ENCODE data around the gene KLHL36.

The KLHL36 gene

DNA sequence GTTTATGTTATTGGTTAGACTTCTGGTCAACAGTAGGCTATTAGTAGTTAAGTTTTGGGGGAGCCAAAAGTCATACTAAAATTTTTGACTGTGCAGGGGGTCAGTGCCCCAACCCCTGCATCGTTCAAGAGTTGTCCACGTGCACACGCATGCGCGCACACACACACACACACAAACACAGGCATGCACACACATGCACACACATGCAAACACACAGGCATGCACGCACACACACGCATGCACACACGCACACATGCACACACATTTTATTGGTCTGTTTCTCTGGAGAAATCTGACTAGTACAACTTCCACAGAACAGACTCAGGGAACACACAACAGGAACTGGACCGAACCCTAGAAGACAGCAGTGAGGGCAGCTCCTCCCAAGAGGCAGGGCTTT, 27.1 kb downstream of the KLHL36 start:
- H4K20me1 ChIP-seq (ENCODE audit: insufficient read depth, low read length, poor library complexity, severe bottlenecking): no peaks in the 10 kb centered on the region
- H3K4me3 ChIP-seq (ENCODE audit: low read length, poor library complexity, severe bottlenecking): no peak overlapping the region
- no peaks in the 10 kb centered on the region for H3K4me1 ChIP-seq (ENCODE audit: insufficient read depth, low read length, poor library complexity, severe bottlenecking)
- no peaks in the 10 kb centered on the region for H3F3A ChIP-seq (ENCODE audit: low read depth)
- no peaks in the 10 kb centered on the region for H3K79me2 ChIP-seq (ENCODE audit: insufficient read depth, low read length)
- no peak overlapping the region for H2AFZ ChIP-seq (ENCODE audit: low read length)
- no peaks in the 10 kb centered on the region for H3K36me3 ChIP-seq (ENCODE audit: insufficient read depth, low read length)
- no peak for TF ChIP-seq EZH2phosphoT487 (IDR thresholded peaks at IDR 0.05; ENCODE audit: borderline replicate concordance)
- TF ChIP-seq, protein P1, sequence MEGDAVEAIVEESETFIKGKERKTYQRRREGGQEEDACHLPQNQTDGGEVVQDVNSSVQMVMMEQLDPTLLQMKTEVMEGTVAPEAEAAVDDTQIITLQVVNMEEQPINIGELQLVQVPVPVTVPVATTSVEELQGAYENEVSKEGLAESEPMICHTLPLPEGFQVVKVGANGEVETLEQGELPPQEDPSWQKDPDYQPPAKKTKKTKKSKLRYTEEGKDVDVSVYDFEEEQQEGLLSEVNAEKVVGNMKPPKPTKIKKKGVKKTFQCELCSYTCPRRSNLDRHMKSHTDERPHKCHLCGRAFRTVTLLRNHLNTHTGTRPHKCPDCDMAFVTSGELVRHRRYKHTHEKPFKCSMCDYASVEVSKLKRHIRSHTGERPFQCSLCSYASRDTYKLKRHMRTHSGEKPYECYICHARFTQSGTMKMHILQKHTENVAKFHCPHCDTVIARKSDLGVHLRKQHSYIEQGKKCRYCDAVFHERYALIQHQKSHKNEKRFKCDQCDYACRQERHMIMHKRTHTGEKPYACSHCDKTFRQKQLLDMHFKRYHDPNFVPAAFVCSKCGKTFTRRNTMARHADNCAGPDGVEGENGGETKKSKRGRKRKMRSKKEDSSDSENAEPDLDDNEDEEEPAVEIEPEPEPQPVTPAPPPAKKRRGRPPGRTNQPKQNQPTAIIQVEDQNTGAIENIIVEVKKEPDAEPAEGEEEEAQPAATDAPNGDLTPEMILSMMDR (conservative IDR thresholded peaks at IDR 0.05; ENCODE audit: low read length): no peak
- no peak overlapping the region for H3K4me2 ChIP-seq (ENCODE audit: low read depth, low read length, poor library complexity, severe bottlenecking)
- no peaks in the 10 kb centered on the region for H3K9me2 ChIP-seq (replicated peaks; ENCODE audit: low read depth, low read length)
- H3K9ac ChIP-seq (ENCODE audit: low read depth, low read length, poor library complexity, severe bottlenecking): no peak overlapping the region
- no peaks in the 10 kb centered on the region for H3K27me3 ChIP-seq (ENCODE audit: insufficient read depth, low read length, poor library complexity, severe bottlenecking)
- H3K9me3 ChIP-seq (ENCODE audit: insufficient read depth, low read depth, low read length): no peaks in the 10 kb centered on the region

DNA sequence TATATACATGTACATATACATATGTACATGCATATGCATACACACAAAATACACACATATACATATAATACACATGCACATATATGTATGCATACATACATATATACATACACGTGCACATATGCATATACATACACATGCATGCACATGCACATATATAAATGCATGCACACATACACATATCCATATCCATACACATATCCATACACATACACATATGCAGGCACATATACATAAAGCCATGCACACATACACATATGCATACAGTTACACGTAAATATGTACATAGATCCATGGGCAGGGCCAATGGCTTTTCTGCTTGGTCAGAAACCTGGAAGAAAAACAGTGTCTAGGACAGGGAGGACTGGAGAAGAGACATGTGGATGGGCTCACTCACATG, 27.6 kb downstream of the KLHL36 start:
- no peaks in the 10 kb centered on the region for H3F3A ChIP-seq (ENCODE audit: low read depth)

DNA sequence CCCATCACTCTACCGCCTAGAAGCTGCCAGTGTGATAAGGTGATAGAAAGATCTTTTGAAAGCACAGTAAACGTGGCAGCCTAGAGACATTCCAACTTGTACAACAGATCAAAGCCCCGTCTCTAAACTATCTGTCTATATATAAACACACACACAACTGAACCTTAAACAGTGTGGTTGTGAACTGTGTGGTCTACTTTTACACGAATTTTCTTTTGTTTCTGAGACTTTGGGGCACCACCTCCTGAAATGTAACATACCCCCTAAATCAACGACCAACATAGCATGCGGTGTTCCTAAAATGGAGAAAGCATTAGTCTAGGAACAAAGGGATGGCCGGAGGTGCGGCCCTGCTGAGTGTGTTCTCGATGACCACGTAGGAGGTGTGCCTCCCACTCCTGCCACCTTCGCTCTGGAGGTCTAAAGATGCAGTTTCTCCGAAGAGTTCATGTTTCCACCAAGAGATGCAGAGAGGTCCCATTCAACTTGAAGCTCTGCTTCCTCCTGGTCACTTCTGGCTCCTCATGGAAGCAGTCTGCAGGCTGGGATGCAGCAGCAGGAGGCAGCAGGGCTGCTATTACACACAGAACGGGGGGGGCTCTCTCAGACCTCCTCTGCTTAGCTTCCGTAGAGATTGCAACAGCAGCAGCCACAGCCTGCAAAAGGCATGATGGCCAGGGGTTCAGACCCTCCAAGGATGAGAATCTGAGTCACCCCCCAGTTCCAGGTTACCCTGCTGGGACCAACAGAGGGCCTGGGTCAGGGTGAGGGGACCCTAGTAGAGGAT, 28.9 kb downstream of the KLHL36 start:
- Histone ChIP-seq H3K4me2 (ENCODE audit: low read depth, low read length, poor library complexity, severe bottlenecking) (no peak overlapping the region), H3K9ac (ENCODE audit: low read depth, low read length, poor library complexity, severe bottlenecking) (no peak overlapping the region), H3K9me3 (ENCODE audit: insufficient read depth, low read depth, low read length) (no peaks in the 10 kb centered on the region), H3F3A (ENCODE audit: low read depth) (no peaks in the 10 kb centered on the region), H3K4me1 (ENCODE audit: insufficient read depth, low read length, poor library complexity, severe bottlenecking) (no peaks in the 10 kb centered on the region), H3K79me2 (ENCODE audit: insufficient read depth, low read length) (no peaks in the 10 kb centered on the region), H2AFZ (ENCODE audit: low read length) (no peak overlapping the region), H3K9me2 (replicated peaks; ENCODE audit: low read depth, low read length) (no peaks in the 10 kb centered on the region), H4K20me1 (ENCODE audit: insufficient read depth, low read length, poor library complexity, severe bottlenecking) (no peaks in the 10 kb centered on the region), H3K27me3 (ENCODE audit: insufficient read depth, low read length, poor library complexity, severe bottlenecking) (no peaks in the 10 kb centered on the region), H3K36me3 (ENCODE audit: insufficient read depth, low read length) (no peaks in the 10 kb centered on the region), H3K4me3 (ENCODE audit: low read length, poor library complexity, severe bottlenecking) (no peak overlapping the region)
- TF ChIP-seq, protein P1 (conservative IDR thresholded peaks at IDR 0.05; ENCODE audit: low read length): no peak
- TF ChIP-seq EZH2phosphoT487 (IDR thresholded peaks at IDR 0.05; ENCODE audit: borderline replicate concordance): no peak

More for the DNA sequence above, 27.6 kb downstream of the KLHL36 start:
- H3K9ac ChIP-seq (ENCODE audit: low read depth, low read length, poor library complexity, severe bottlenecking): no peak overlapping the region
- no peak overlapping the region for H3K4me3 ChIP-seq (ENCODE audit: low read length, poor library complexity, severe bottlenecking)
- H3K27me3 ChIP-seq (ENCODE audit: insufficient read depth, low read length, poor library complexity, severe bottlenecking): no peaks in the 10 kb centered on the region
- H3K4me2 ChIP-seq (ENCODE audit: low read depth, low read length, poor library complexity, severe bottlenecking): no peak overlapping the region
- no peak overlapping the region for H2AFZ ChIP-seq (ENCODE audit: low read length)
- no peaks in the 10 kb centered on the region for H3K4me1 ChIP-seq (ENCODE audit: insufficient read depth, low read length, poor library complexity, severe bottlenecking)
- no peaks in the 10 kb centered on the region for H4K20me1 ChIP-seq (ENCODE audit: insufficient read depth, low read length, poor library complexity, severe bottlenecking)
- H3K9me2 ChIP-seq (replicated peaks; ENCODE audit: low read depth, low read length): no peaks in the 10 kb centered on the region
- no peaks in the 10 kb centered on the region for H3K9me3 ChIP-seq (ENCODE audit: insufficient read depth, low read depth, low read length)
- no peaks in the 10 kb centered on the region for H3K79me2 ChIP-seq (ENCODE audit: insufficient read depth, low read length)
- TF ChIP-seq, protein P1 (conservative IDR thresholded peaks at IDR 0.05; ENCODE audit: low read length): no peak
- no peak for TF ChIP-seq EZH2phosphoT487 (IDR thresholded peaks at IDR 0.05; ENCODE audit: borderline replicate concordance)
- H3K36me3 ChIP-seq (ENCODE audit: insufficient read depth, low read length): no peaks in the 10 kb centered on the region

All from Loucy (cell line).